Measurements from ENCODE around the gene IFNA5. TPM values are rescaled to one million over a fixed set of nuclear protein-coding genes. Genes with fewer than 3 reads are reported as not detected.
A peak's percentile ranks its signal among the peaks of the same experiment; 100 is the strongest.

The IFNA5 gene
- total RNA-seq, 2 donors from 2014 or later: not detected

- intact Hi-C loops (cut with DNase I): loop anchor here (5.0 to 10.0 kb wide), 2 partner anchors 467 to 670 kb away; partner anchors contain the start of genes CDKN2B and MTAP
- Histone ChIP-seq H3K4me1 (replicated peaks) (peaks cover 8% of the 10 kb centered on the region), H3K9me3 (no peaks in the 10 kb centered on the region), H3K27ac (peak within 1 kb of the TSS; percentile 95 to 96), H3K27me3 (replicated peaks; ENCODE audit: insufficient read depth) (no peaks in the 10 kb centered on the region), H3K4me3 (peak within 1 kb of the TSS; percentile 74 to 79), H3K36me3 (no peaks in the 10 kb centered on the region)
- WGBS: under 1% methylated on average over 55 of the region's 55 CpGs
- no peak for TF ChIP-seq CTCF (IDR thresholded peaks at IDR 0.05)
- TF ChIP-seq POLR2AphosphoS5 (IDR thresholded peaks at IDR 0.05): peak; percentile 84
- TF ChIP-seq POLR2A (IDR thresholded peaks at IDR 0.05): peak; percentile 62
- DNase-seq (ENCODE audit: low spot score): peak; percentile 91
These were observed 29.9 kb upstream of the IFNA5 start, which contains the start of gene KLHL9 for GRCh38 chr9:21334701-21335632. KLHL9 (minus strand) TSS chr9:21335404; CDS start chr9:21334859, 545 bp downstream.

GRCh38 chr9:21333226-21333625 lies 28.1 kb upstream of the IFNA5 start:
- DNase-seq (ENCODE audit: low spot score): no peak
- Histone ChIP-seq H3K27ac (no peak overlapping the region), H3K36me3 (no peaks in the 10 kb centered on the region), H3K4me3 (no peak overlapping the region), H3K9me3 (no peaks in the 10 kb centered on the region), H3K4me1 (replicated peaks) (peaks cover 8% of the 10 kb centered on the region), H3K27me3 (replicated peaks; ENCODE audit: insufficient read depth) (no peaks in the 10 kb centered on the region)
- WGBS: 97% methylated on average over 2 of the region's 2 CpGs
- TF ChIP-seq CTCF (IDR thresholded peaks at IDR 0.05) (no peak), POLR2A (IDR thresholded peaks at IDR 0.05) (no peak), POLR2AphosphoS5 (IDR thresholded peaks at IDR 0.05) (no peak)
- intact Hi-C loops (cut with DNase I): loop anchor here (5.0 to 10.0 kb wide), 2 partner anchors 469 to 672 kb away; partner anchors contain the start of genes CDKN2B and MTAP

- TF ChIP-seq CTCF (IDR thresholded peaks at IDR 0.05): no peak
- no peak for TF ChIP-seq POLR2AphosphoS5 (IDR thresholded peaks at IDR 0.05)
- TF ChIP-seq POLR2A (IDR thresholded peaks at IDR 0.05): no peak
- Histone ChIP-seq H3K9me3 (no peaks in the 10 kb centered on the region), H3K27ac (no peak overlapping the region), H3K36me3 (no peaks in the 10 kb centered on the region), H3K4me3 (no peak overlapping the region), H3K27me3 (replicated peaks; ENCODE audit: insufficient read depth) (no peaks in the 10 kb centered on the region), H3K4me1 (replicated peaks) (peaks cover 8% of the 10 kb centered on the region)
- DNase-seq (ENCODE audit: low spot score): no peak
- 48% methylated on average over 5 of the region's 5 CpGs for WGBS
- intact Hi-C loops (cut with DNase I): loop anchor here (5.0 to 10.0 kb wide), 2 partner anchors 470 to 673 kb away; partner anchors contain the start of genes CDKN2B and MTAP
These were observed 26.7 kb upstream of the IFNA5 start for GRCh38 chr9:21331676-21332402.

GRCh38 chr9:21326526-21327139 lies 21.5 kb upstream of the IFNA5 start:
- no peak overlapping the region for H3K4me3 ChIP-seq
- DNase-seq (ENCODE audit: low spot score): no peak
- no peaks in the 10 kb centered on the region for H3K4me1 ChIP-seq (replicated peaks)
- intact Hi-C loops (cut with DNase I): no loop called here
- WGBS: 38% methylated on average over 2 of the region's 2 CpGs
- H3K9me3 ChIP-seq: no peaks in the 10 kb centered on the region
- no peak overlapping the region for H3K27ac ChIP-seq
- H3K27me3 ChIP-seq (replicated peaks; ENCODE audit: insufficient read depth): no peaks in the 10 kb centered on the region
- TF ChIP-seq CTCF (IDR thresholded peaks at IDR 0.05) (peak in 3 of 4 experiments; percentile 54 to 69 (median 59)), POLR2A (IDR thresholded peaks at IDR 0.05) (no peak)
- H3K36me3 ChIP-seq: no peaks in the 10 kb centered on the region

Data from prostate gland (tissue), 2 donors.